ENCODE measurements around the gene NAV3.
"Not testable (repeated sequence)": the region's sequence is repeated elsewhere in the genome, so short reads cannot be mapped to it uniquely, and the experiment has no call there.

Gene NAV3

GRCh38 chr12:78204926-78205325, 374.2 kb downstream of the NAV3 start:
- DNase-seq: no peak

- no peak for DNase-seq
These were observed 377.4 kb downstream of the NAV3 start for GRCh38 chr12:78208092-78208491.

- peak; percentile 98 for DNase-seq
These were observed 379.3 kb downstream of the NAV3 start for GRCh38 chr12:78209846-78210505.

- DNase-seq: no peak
These were observed 379.8 kb downstream of the NAV3 start for GRCh38 chr12:78210506-78210860.

GRCh38 chr12:78210894-78211302, 380.2 kb downstream of the NAV3 start:
- DNase-seq: peak; percentile 74

GRCh38 chr12:78220811-78221210, 390.1 kb downstream of the NAV3 start:
- no peak for DNase-seq

- DNase-seq: no peak
These were observed 393.5 kb downstream of the NAV3 start for GRCh38 chr12:78224154-78224553.

- DNase-seq: no peak
These were observed 396.1 kb downstream of the NAV3 start for GRCh38 chr12:78226763-78227162.

- no peak for DNase-seq
These were observed 399.0 kb downstream of the NAV3 start for GRCh38 chr12:78229591-78230101.

GRCh38 chr12:78232756-78233155, 402.1 kb downstream of the NAV3 start:
- DNase-seq: no peak

- no peak for DNase-seq
These were observed 405.6 kb downstream of the NAV3 start for GRCh38 chr12:78236264-78236663.

GRCh38 chr12:78239544-78239943, 408.9 kb downstream of the NAV3 start:
- DNase-seq: no peak

GRCh38 chr12:78240827-78241226, 410.1 kb downstream of the NAV3 start:
- DNase-seq: no peak

GRCh38 chr12:78241446-78241845, 410.8 kb downstream of the NAV3 start:
- no peak for DNase-seq

GRCh38 chr12:78244916-78245507, 414.3 kb downstream of the NAV3 start:
- DNase-seq: no peak

GRCh38 chr12:78248321-78248720, 417.6 kb downstream of the NAV3 start:
- DNase-seq: no peak

GRCh38 chr12:78249578-78249977, 418.9 kb downstream of the NAV3 start:
- peak; percentile 37 for DNase-seq

GRCh38 chr12:78257662-78258061, 427.0 kb downstream of the NAV3 start:
- DNase-seq: not testable (repeated sequence)

- DNase-seq: no peak
These were observed 430.3 kb downstream of the NAV3 start for GRCh38 chr12:78260976-78261375.

- DNase-seq: no peak
These were observed 431.2 kb downstream of the NAV3 start for GRCh38 chr12:78261901-78262300.

Data from DMS 273 treated with DMSO at 0.1 percent for 48 hours (cell line).